Astrocyte (in vitro differentiated cells and primary cell): ENCODE results near the gene S100B. TPM values are rescaled to one million over a fixed set of nuclear protein-coding genes. Genes with fewer than 3 reads are reported as not detected.

Experiments
- DNase-seq: peaks from one replicate; pipeline ENCODE4 v3.0.0-alpha.2; 2010; ENCODE audit warnings: low read depth
- FAIRE-seq: peaks from 2 replicates; lab custom pipeline; 2011; peaks lifted over from hg19 to GRCh38; lab: Jason Lieb, UNC
- H2AFZ ChIP-seq: 2 replicates; pipeline ENCODE4 v1.6.0; 2012; ENCODE audit warnings: low read depth, low read length, inconsistent platforms
- H3K27ac ChIP-seq: 2 replicates; pipeline ENCODE4 v1.5.1; 2011; ENCODE audit warnings: low read depth, low read length, inconsistent platforms
- H3K27me3 ChIP-seq: 2 replicates; pipeline ENCODE4 v1.6.0; 2011; ENCODE audit warnings: low read length, inconsistent platforms; ENCODE audit not compliant: insufficient read depth
- H3K36me3 ChIP-seq: 2 replicates; pipeline ENCODE4 v1.5.1; 2011; ENCODE audit warnings: low read length, inconsistent platforms; ENCODE audit not compliant: insufficient read depth
- H3K4me1 ChIP-seq: 2 replicates; pipeline ENCODE4 v1.5.1; 2011; ENCODE audit warnings: low read length, inconsistent platforms; ENCODE audit not compliant: insufficient read depth
- H3K4me2 ChIP-seq: 2 replicates; pipeline ENCODE4 v1.6.0; 2012; ENCODE audit warnings: low read length, inconsistent platforms
- H3K4me3 ChIP-seq: 2 replicates; pipeline ENCODE4 v1.5.1; 2011; ENCODE audit warnings: low read depth, mild to moderate bottlenecking, low read length, inconsistent platforms; ENCODE audit not compliant: insufficient read depth
- H3K79me2 ChIP-seq: 2 replicates; pipeline ENCODE4 v1.6.0; 2012; ENCODE audit warnings: mild to moderate bottlenecking, low read length, inconsistent platforms; ENCODE audit not compliant: insufficient read depth
- H3K9ac ChIP-seq: 2 replicates; pipeline ENCODE4 v1.6.0; 2012; ENCODE audit warnings: mild to moderate bottlenecking, low read length, inconsistent platforms
- H3K9me3 ChIP-seq: 2 replicates; pipeline ENCODE4 v1.5.1; 2012; ENCODE audit warnings: low read depth, mild to moderate bottlenecking, low read length, inconsistent platforms; ENCODE audit not compliant: insufficient read depth
- H4K20me1 ChIP-seq: 2 replicates; pipeline ENCODE4 v1.6.0; 2012; ENCODE audit warnings: low read length, inconsistent platforms; ENCODE audit not compliant: insufficient read depth
- H3K27ac Mint-ChIP-seq: one replicate; pipeline ENCODE4 v1.8.0; 2021; ENCODE audit warnings: mild to moderate bottlenecking, mixed read lengths; ENCODE audit not compliant: unreplicated experiment
- H3K27me3 Mint-ChIP-seq: one replicate; pipeline ENCODE4 v1.8.0; 2021; ENCODE audit warnings: low read depth, mixed read lengths; ENCODE audit not compliant: unreplicated experiment
- H3K36me3 Mint-ChIP-seq: one replicate; pipeline ENCODE4 v1.8.0; 2021; ENCODE audit warnings: low read depth, mixed read lengths; ENCODE audit not compliant: unreplicated experiment
- H3K4me1 Mint-ChIP-seq: one replicate; pipeline ENCODE4 v1.8.0; 2021; ENCODE audit warnings: low read depth, mixed read lengths; ENCODE audit not compliant: unreplicated experiment
- H3K4me3 Mint-ChIP-seq: one replicate; pipeline ENCODE4 v1.8.0; 2021; ENCODE audit warnings: mild to moderate bottlenecking, moderate library complexity, mixed read lengths; ENCODE audit not compliant: unreplicated experiment
- H3K9me3 Mint-ChIP-seq: one replicate; pipeline ENCODE4 v1.8.0; 2021; ENCODE audit warnings: mild to moderate bottlenecking, mixed read lengths; ENCODE audit not compliant: unreplicated experiment
- EZH2 ChIP-seq: IDR thresholded peaks from 2 replicates; pipeline ENCODE4 v1.6.1; 2012; ENCODE audit warnings: mild to moderate bottlenecking, low read length, inconsistent platforms; ENCODE audit not compliant: insufficient read depth
- total RNA-seq: library from RNA; stranded (reverse); gene quantifications from 2 replicates; pipeline ENCODE4 v1.2.1, GENCODE V29; 2021
- TF ChIP-seq, protein P1 (sequence below): IDR thresholded peaks from 2 replicates; pipeline ENCODE4 v1.5.1; 2011; ENCODE audit warnings: low read depth, mild to moderate bottlenecking, inconsistent platforms, low read length, moderate library complexity; ENCODE audit not compliant: insufficient read depth

The S100B gene
- total RNA-seq, 1 donor from 2014 or later, result 2.0 TPM

DNA sequence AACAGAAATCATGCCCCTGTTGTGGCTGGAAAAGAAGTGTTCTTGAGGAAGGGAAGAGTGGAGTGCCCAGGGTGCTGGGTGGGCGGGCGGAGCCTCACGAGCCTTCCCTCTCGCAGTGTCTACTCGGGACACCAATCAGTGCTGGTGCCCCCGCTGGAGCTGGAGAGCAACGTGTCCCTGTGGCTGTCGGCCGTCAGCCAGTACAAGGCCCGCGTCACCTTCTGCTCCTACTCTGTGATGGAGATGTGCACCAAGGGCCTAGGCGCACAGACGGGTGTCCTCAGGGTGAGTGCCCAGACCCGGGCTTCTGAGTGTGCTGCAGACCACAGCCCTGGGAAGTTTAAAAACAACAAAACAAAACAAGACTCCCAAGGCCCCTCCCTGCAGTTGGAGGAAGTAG lies 47.4 kb downstream of the S100B start:
- Histone ChIP-seq H2AFZ (no peak overlapping the region), H3K79me2 (no peaks in the 10 kb centered on the region), H3K4me1 (no peaks in the 10 kb centered on the region), H4K20me1 (peaks cover 5% of the 10 kb centered on the region), H3K9ac (no peak overlapping the region), H3K27ac (no peak overlapping the region), H3K9me3 (no peaks in the 10 kb centered on the region), H3K27me3 (no peaks in the 10 kb centered on the region), H3K36me3 (peaks cover 21% of the 10 kb centered on the region), H3K4me3 (no peak overlapping the region), H3K4me2 (no peak overlapping the region)
- Mint-ChIP-seq H3K9me3 (no peaks in the 10 kb centered on the region), H3K4me1 (no peaks in the 10 kb centered on the region), H3K4me3 (no peak overlapping the region), H3K27ac (no peak overlapping the region), H3K36me3 (peaks cover 23% of the 10 kb centered on the region), H3K27me3 (no peaks in the 10 kb centered on the region)
- FAIRE-seq (no peak), DNase-seq (no peak)
- no peak for TF ChIP-seq EZH2
- TF ChIP-seq, protein P1, sequence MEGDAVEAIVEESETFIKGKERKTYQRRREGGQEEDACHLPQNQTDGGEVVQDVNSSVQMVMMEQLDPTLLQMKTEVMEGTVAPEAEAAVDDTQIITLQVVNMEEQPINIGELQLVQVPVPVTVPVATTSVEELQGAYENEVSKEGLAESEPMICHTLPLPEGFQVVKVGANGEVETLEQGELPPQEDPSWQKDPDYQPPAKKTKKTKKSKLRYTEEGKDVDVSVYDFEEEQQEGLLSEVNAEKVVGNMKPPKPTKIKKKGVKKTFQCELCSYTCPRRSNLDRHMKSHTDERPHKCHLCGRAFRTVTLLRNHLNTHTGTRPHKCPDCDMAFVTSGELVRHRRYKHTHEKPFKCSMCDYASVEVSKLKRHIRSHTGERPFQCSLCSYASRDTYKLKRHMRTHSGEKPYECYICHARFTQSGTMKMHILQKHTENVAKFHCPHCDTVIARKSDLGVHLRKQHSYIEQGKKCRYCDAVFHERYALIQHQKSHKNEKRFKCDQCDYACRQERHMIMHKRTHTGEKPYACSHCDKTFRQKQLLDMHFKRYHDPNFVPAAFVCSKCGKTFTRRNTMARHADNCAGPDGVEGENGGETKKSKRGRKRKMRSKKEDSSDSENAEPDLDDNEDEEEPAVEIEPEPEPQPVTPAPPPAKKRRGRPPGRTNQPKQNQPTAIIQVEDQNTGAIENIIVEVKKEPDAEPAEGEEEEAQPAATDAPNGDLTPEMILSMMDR, result no peak

DNA sequence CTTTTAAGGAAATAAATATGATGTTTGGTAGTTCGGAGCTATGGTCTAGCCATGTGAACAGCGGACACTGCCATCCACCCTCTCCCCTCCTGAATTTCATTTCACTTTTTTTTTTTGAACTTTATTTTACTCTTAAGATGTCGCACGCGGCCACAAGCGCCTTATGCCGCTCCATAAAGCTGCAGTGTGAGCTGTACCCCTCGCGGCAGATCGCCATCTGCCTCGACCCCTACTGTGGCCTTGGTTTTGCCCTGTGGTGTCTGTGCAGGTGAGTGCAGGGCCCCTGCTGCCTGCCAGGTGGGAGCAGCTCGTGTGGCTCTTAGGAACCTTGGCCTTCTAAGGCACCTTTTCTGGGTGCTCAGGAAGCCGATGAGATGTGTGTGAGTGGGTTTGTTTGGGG lies 48.1 kb downstream of the S100B start:
- TF ChIP-seq EZH2, result no peak
- TF ChIP-seq, protein P1, result no peak
- H2AFZ ChIP-seq, result no peak overlapping the region
- H3K4me1 ChIP-seq, result no peaks in the 10 kb centered on the region
- H3K4me2 ChIP-seq, result no peak overlapping the region
- H3K9me3 ChIP-seq, result no peaks in the 10 kb centered on the region
- H4K20me1 ChIP-seq, result peaks cover 5% of the 10 kb centered on the region
- Mint-ChIP-seq H3K4me3 (no peak overlapping the region), H3K27me3 (no peaks in the 10 kb centered on the region), H3K9me3 (no peaks in the 10 kb centered on the region), H3K36me3 (peaks cover 19% of the 10 kb centered on the region), H3K27ac (no peak overlapping the region), H3K4me1 (no peaks in the 10 kb centered on the region)
- no peaks in the 10 kb centered on the region for H3K79me2 ChIP-seq
- H3K27me3 ChIP-seq, result no peaks in the 10 kb centered on the region
- DNase-seq, result no peak
- no peak for FAIRE-seq
- H3K27ac ChIP-seq, result no peak overlapping the region
- peaks cover 25% of the 10 kb centered on the region for H3K36me3 ChIP-seq
- H3K9ac ChIP-seq, result no peak overlapping the region
- H3K4me3 ChIP-seq, result no peak overlapping the region

DNA sequence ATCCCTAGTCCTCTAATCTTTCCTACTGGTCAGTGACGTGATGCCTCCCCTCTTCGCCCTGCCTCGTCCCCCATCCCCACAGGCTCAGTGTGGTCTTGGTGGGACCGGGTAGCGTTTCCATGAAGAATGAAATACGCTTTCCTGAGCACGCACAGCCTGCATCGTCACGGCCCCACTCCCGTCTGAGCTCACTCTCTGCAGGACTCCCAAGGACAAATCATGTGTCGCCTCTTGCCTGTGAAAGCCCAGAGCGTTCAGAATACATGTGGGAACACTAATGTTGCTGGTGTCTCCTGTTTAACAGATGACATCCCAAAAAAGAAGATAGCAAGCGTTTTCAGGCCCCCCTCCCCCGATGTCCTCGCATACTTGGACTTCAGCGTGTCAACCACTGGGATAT lies 49.2 kb downstream of the S100B start:
- Histone ChIP-seq H3K4me2 (no peak overlapping the region), H3K79me2 (no peaks in the 10 kb centered on the region), H3K27ac (no peak overlapping the region), H3K9me3 (no peaks in the 10 kb centered on the region), H2AFZ (no peak overlapping the region), H4K20me1 (no peaks in the 10 kb centered on the region), H3K27me3 (no peaks in the 10 kb centered on the region), H3K36me3 (peaks cover 18% of the 10 kb centered on the region), H3K4me1 (no peaks in the 10 kb centered on the region), H3K4me3 (no peak overlapping the region), H3K9ac (no peak overlapping the region)
- DNase-seq, result no peak
- Mint-ChIP-seq H3K27me3 (no peaks in the 10 kb centered on the region), H3K4me1 (no peaks in the 10 kb centered on the region), H3K4me3 (no peak overlapping the region), H3K36me3 (peaks cover 16% of the 10 kb centered on the region), H3K27ac (no peak overlapping the region), H3K9me3 (no peaks in the 10 kb centered on the region)
- no peak for FAIRE-seq
- no peak for TF ChIP-seq EZH2
- TF ChIP-seq, protein P1, result no peak
